SK-N-SH (cell line): Measurements from ENCODE around the gene NHS. TPM values are rescaled to one million over a fixed set of nuclear protein-coding genes. Genes with fewer than 3 reads are reported as not detected.

Experiments
- CTCF ChIA-PET: fragments of 300-600, 350-600 bp; formaldehyde crosslinking; extraction: SDS; loops from one replicate; lab custom pipeline; 2021; lab: Yijun Ruan, JAX
- POLR2A ChIA-PET: fragments of 350-600 bp; sonication (Branson Sonifier 250); formaldehyde crosslinking; extraction: SDS; loops from one replicate; lab custom pipeline; 2020; ENCODE audit warnings: antibody characterized with exemption, inconsistent platforms; lab: Yijun Ruan, JAX
- DNase-seq: peaks from one replicate; pipeline ENCODE4 v3.0.0; 2012
- H2AFZ ChIP-seq: fragments of 200-600 bp; sonication (generic); 2 replicates; pipeline ENCODE4 v1.8.1; 2016; ENCODE audit warnings: antibody characterized with exemption, mild to moderate bottlenecking, low read depth
- H3F3A ChIP-seq: fragments of 200-600 bp; sonication (generic); replicated peaks from 2 replicates; pipeline ENCODE3; 2016; ENCODE audit warnings: antibody characterized with exemption, mild to moderate bottlenecking; ENCODE audit not compliant: insufficient read depth
- H3K27ac ChIP-seq, 2 experiments: fragments of 200-500 bp in 1 of 2; fragments of 200-600 bp in 1 of 2; sonication (Bioruptor generic) in 1 of 2; sonication (generic), shearing (Covaris generic) in 1 of 2; 2 replicates each; pipeline versions ENCODE4 v1.5.1 to v1.6.1; 2014 to 2016; ENCODE audit warnings: low read depth in 2 of 2, inconsistent platforms in 1 of 2, low read length in 1 of 2, mild to moderate bottlenecking in 1 of 2, mixed read lengths in 1 of 2
- H3K27me3 ChIP-seq: fragments of 200-600 bp; sonication (generic), shearing (Covaris generic); 2 replicates; pipeline ENCODE4 v1.6.1; 2016; ENCODE audit warnings: mixed run types; ENCODE audit not compliant: insufficient read depth
- H3K36me3 ChIP-seq, 2 experiments: fragments of 200-500 bp in 1 of 2; fragments of 200-600 bp in 1 of 2; sonication (Bioruptor generic) in 1 of 2; sonication (generic) in 1 of 2; replicated peaks in 1 of 2; 2 replicates each; pipeline versions ENCODE3 to v1.5.1; 2014 to 2016; ENCODE audit warnings: low read length in 1 of 2, mild to moderate bottlenecking in 1 of 2; ENCODE audit not compliant: insufficient read depth in 2 of 2, control insufficient read depth in 1 of 2
- H3K4me1 ChIP-seq, 2 experiments: fragments of 200-500 bp in 1 of 2; fragments of 200-600 bp in 1 of 2; sonication (Bioruptor generic) in 1 of 2; sonication (generic), shearing (Covaris generic) in 1 of 2; 2 replicates each; pipeline versions ENCODE4 v1.5.1 to v1.6.1; 2014 to 2016; ENCODE audit warnings: low read depth in 1 of 2, low read length in 1 of 2, mixed run types in 1 of 2; ENCODE audit not compliant: insufficient read depth in 2 of 2, control insufficient read depth in 1 of 2
- H3K4me2 ChIP-seq: fragments of 200-600 bp; sonication (generic), shearing (Covaris generic); 2 replicates; pipeline ENCODE4 v1.6.1; 2017; ENCODE audit warnings: mixed run types
- H3K4me3 ChIP-seq, 2 experiments: fragments of 200-500 bp in 1 of 2; fragments of 200-600 bp in 1 of 2; sonication (Bioruptor generic) in 1 of 2; sonication (generic), shearing (Covaris generic) in 1 of 2; 2 replicates each; pipeline versions ENCODE4 v1.5.1 to v1.8.1; 2014 to 2016; ENCODE audit warnings: low read depth in 2 of 2, inconsistent platforms in 1 of 2, low read length in 1 of 2, mild to moderate bottlenecking in 1 of 2, mixed read lengths in 1 of 2, moderate library complexity in 1 of 2
- H3K79me2 ChIP-seq: fragments of 200-600 bp; sonication (generic); 2 replicates; pipeline ENCODE4 v1.8.1; 2017; ENCODE audit warnings: mild to moderate bottlenecking; ENCODE audit not compliant: insufficient read depth
- H3K9ac ChIP-seq: fragments of 200-600 bp; sonication (generic); 2 replicates; pipeline ENCODE4 v1.6.1; 2017; ENCODE audit warnings: mixed run types
- H3K9me2 ChIP-seq: fragments of 200-600 bp; sonication (generic); 2 replicates; pipeline ENCODE4 v1.6.1; 2017; ENCODE audit warnings: mixed run types
- H3K9me3 ChIP-seq: fragments of 200-600 bp; sonication (generic); 2 replicates; pipeline ENCODE4 v1.6.1; 2017; ENCODE audit warnings: mixed run types, mild to moderate bottlenecking, moderate library complexity
- H4K20me1 ChIP-seq: fragments of 200-600 bp; sonication (generic); 2 replicates; pipeline ENCODE4 v1.6.1; 2017; ENCODE audit warnings: mild to moderate bottlenecking, mixed run types; ENCODE audit not compliant: insufficient read depth
- FOSL2 ChIP-seq: IDR thresholded peaks from 2 replicates; pipeline ENCODE4 v1.4.0; 2012; ENCODE audit warnings: low read depth, mild to moderate bottlenecking, moderate library complexity, borderline replicate concordance
- MAX ChIP-seq: IDR thresholded peaks from 2 replicates; pipeline ENCODE4 v1.4.0; 2012; ENCODE audit warnings: low read depth
- PBX3 ChIP-seq: IDR thresholded peaks from 2 replicates; pipeline ENCODE4; 2012
- RAD21 ChIP-seq: IDR thresholded peaks from 2 replicates; pipeline ENCODE4 v1.6.1; 2012; ENCODE audit warnings: mild to moderate bottlenecking, low read length
- RCOR1 ChIP-seq: fragments of 150-350 bp; IDR thresholded peaks from 2 replicates; pipeline ENCODE4 v1.6.1; 2017; ENCODE audit warnings: antibody characterized with exemption, low read length
- RFX5 ChIP-seq: IDR thresholded peaks from 2 replicates; pipeline ENCODE4 v1.6.1; 2012; ENCODE audit warnings: mild to moderate bottlenecking, improper control_type of control experiment, low read length
- SIN3A ChIP-seq: IDR thresholded peaks from 2 replicates; pipeline ENCODE4 v1.6.1; 2012; ENCODE audit warnings: low read depth, mild to moderate bottlenecking, low read length, moderate library complexity, borderline replicate concordance
- SMC3 ChIP-seq: IDR thresholded peaks from 2 replicates; pipeline ENCODE4 v1.6.1; 2012; ENCODE audit warnings: low read depth, low read length, improper control_type of control experiment
- TCF12 ChIP-seq: IDR thresholded peaks from 2 replicates; pipeline ENCODE4 v1.4.0; 2012
- YY1 ChIP-seq: IDR thresholded peaks from 2 replicates; pipeline ENCODE4 v1.4.0; 2012; ENCODE audit warnings: low read depth, mild to moderate bottlenecking
- ZBTB33 ChIP-seq: IDR thresholded peaks from 2 replicates; pipeline ENCODE4 v1.4.0; 2012; ENCODE audit warnings: low read depth, borderline replicate concordance
- WGBS: methylation state at CpG from one replicate; pipeline ENCODE4 v1.1.6; 2017; ENCODE audit warnings: low lambda C conversion rate; 5-methylcytosine and 5-hydroxymethylcytosine counted together
- polyA plus RNA-seq, 3 experiments: library from polyadenylated mRNA; depleted of rRNA; stranded (reverse); fragments of >200 nt; gene quantifications; 2 replicates each; pipeline ENCODE4 v1.2.3, GENCODE V29; 2012
- TF ChIP-seq, protein P1 (sequence below): fragments of 150-350 bp; IDR thresholded peaks from 2 replicates; pipeline ENCODE4 v1.6.1; 2017; ENCODE audit warnings: antibody characterized with exemption, low read length, low read depth, borderline replicate concordance

Gene NHS
- polyA plus RNA-seq, 1 of the 3 experiments (the other 2 are of a cell fraction): 1.0 TPM

DNA sequence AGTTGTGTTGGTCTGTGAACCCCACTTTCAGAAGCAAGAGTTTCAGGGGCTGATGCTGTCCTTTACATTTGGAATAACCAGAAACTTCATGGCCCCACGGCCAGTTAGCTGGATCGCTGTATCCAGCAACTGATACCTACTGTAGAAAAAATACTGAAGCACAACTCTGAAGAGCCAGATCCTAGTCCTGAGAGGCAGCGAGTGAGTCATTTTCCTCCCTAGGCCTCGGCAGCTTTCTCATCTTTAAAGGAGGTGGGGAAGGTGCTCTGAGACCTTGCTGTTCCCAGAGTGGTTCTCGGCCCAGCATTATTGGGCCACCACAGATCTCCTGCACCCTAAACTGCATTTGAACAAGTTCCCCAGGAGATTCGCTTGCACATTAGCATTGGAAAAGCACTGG lies 63.2 kb downstream of the NHS start:
- no peak overlapping the region for H3K9ac ChIP-seq
- H3K36me3 ChIP-seq: no peaks in the 10 kb centered on the region
- H4K20me1 ChIP-seq: no peaks in the 10 kb centered on the region
- no peaks in the 10 kb centered on the region for H3K9me2 ChIP-seq
- peaks cover 11% of the 10 kb centered on the region for H3F3A ChIP-seq
- CTCF ChIA-PET: interaction anchor here (1.1 kb wide), 1 partner anchor 153 kb away, joined by 3 read pairs; no protein-coding TSS in a partner anchor
- H3K4me2 ChIP-seq: no peak overlapping the region
- TF ChIP-seq PBX3 (no peak), FOSL2 (peak; percentile 39; the same call in 1 of the 2 replicates), RFX5 (no peak)
- H3K4me1 ChIP-seq: peaks cover 0 to 5% of the 10 kb centered on the region in 2 experiments; a peak in 1 of 4 replicates
- no peak for DNase-seq
- no peak overlapping the region for H3K27ac ChIP-seq
- no peak overlapping the region for H3K4me3 ChIP-seq
- POLR2A ChIA-PET: no interaction called here
- H3K27me3 ChIP-seq: no peaks in the 10 kb centered on the region; the same call in 1 of the 2 replicates
- WGBS: 37% methylated on average over 5 of the region's 6 CpGs
- H3K79me2 ChIP-seq: no peaks in the 10 kb centered on the region
- no peaks in the 10 kb centered on the region for H3K9me3 ChIP-seq
- no peak overlapping the region for H2AFZ ChIP-seq

GRCh38 chrX:17440258-17440657 lies 65.3 kb downstream of the NHS start:
- TF ChIP-seq YY1 (no peak), RCOR1 (no peak), FOSL2 (no peak), SIN3A (no peak), RAD21 (no peak), ZBTB33 (no peak), SMC3 (no peak), TCF12 (no peak), MAX (no peak)
- TF ChIP-seq, protein P1, sequence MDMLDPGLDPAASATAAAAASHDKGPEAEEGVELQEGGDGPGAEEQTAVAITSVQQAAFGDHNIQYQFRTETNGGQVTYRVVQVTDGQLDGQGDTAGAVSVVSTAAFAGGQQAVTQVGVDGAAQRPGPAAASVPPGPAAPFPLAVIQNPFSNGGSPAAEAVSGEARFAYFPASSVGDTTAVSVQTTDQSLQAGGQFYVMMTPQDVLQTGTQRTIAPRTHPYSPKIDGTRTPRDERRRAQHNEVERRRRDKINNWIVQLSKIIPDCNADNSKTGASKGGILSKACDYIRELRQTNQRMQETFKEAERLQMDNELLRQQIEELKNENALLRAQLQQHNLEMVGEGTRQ: no peak
- TF ChIP-seq, all 33 proteins: peak for 0
- POLR2A ChIA-PET: no interaction called here
- CTCF ChIA-PET: interaction anchor here (1.4 kb wide), 1 partner anchor 614 kb away, joined by 3 read pairs; no protein-coding TSS in a partner anchor
- no peaks in the 10 kb centered on the region for H3K9me2 ChIP-seq
- no peaks in the 10 kb centered on the region for H3K36me3 ChIP-seq
- H3K4me2 ChIP-seq: no peak overlapping the region
- H3K9me3 ChIP-seq: no peaks in the 10 kb centered on the region
- H3F3A ChIP-seq: peaks cover 11% of the 10 kb centered on the region
- H3K27ac ChIP-seq: no peak overlapping the region
- DNase-seq: no peak
- H4K20me1 ChIP-seq: no peaks in the 10 kb centered on the region
- H3K9ac ChIP-seq: no peak overlapping the region
- no peaks in the 10 kb centered on the region for H3K79me2 ChIP-seq
- H3K27me3 ChIP-seq: no peaks in the 10 kb centered on the region
- no peak overlapping the region for H3K4me3 ChIP-seq
- H3K4me1 ChIP-seq: peaks cover 0 to 5% of the 10 kb centered on the region in 2 experiments; a peak in 2 of 4 replicates
- no peak overlapping the region for H2AFZ ChIP-seq
